ENCODE results near the gene UNC119. TPM values are rescaled to one million over a fixed set of nuclear protein-coding genes. Genes with fewer than 3 reads are reported as not detected.

Gene UNC119
- total RNA-seq, 2 experiments from 2014 or later, result 14.2 to 14.9 TPM

GRCh38 chr17:28528327-28529012 is 24.0 kb downstream of the UNC119 start:
- Histone ChIP-seq H3K4me2 (ENCODE audit: low read length) (no peak overlapping the region), H3K4me1 (ENCODE audit: insufficient read depth, low read length, poor library complexity, severe bottlenecking) (no peaks in the 10 kb centered on the region), H4K20me1 (ENCODE audit: insufficient read depth, low read length) (no peaks in the 10 kb centered on the region), H2AFZ (ENCODE audit: low read length) (no peak overlapping the region), H3K9me2 (ENCODE audit: insufficient read depth, low read length) (no peaks in the 10 kb centered on the region), H3K79me2 (ENCODE audit: insufficient read depth, low read depth, low read length) (no peaks in the 10 kb centered on the region), H3K9me3 (ENCODE audit: low read length) (no peaks in the 10 kb centered on the region), H3K36me3 (ENCODE audit: insufficient read depth, low read length) (no peaks in the 10 kb centered on the region), H3K4me3 (ENCODE audit: low read depth, low read length, poor library complexity, severe bottlenecking) (no peak overlapping the region), H3K27ac (ENCODE audit: low read depth, low read length, poor library complexity, severe bottlenecking) (no peak overlapping the region)
- POLR2A ChIA-PET, result no interaction called here
- CTCF ChIA-PET (ENCODE audit: unreplicated experiment), result no interaction called here
- no TSS peak for BruUV-seq (replicated peaks)
- intact Hi-C loops (cut with micrococcal nuclease; ENCODE audit: unreplicated experiment), result no loop called here
- no peak for DNase-seq (ENCODE audit: low spot score)
- TF ChIP-seq EZH2phosphoT487 (IDR thresholded peaks at IDR 0.05; ENCODE audit: borderline replicate concordance, low read depth, low read length), result no peak
- no peak for TF ChIP-seq CTCF (conservative IDR thresholded peaks at IDR 0.05; ENCODE audit: low read length)

GRCh38 chr17:28527859-28528258 is 24.6 kb downstream of the UNC119 start:
- POLR2A ChIA-PET, result no interaction called here
- TF ChIP-seq EZH2phosphoT487 (IDR thresholded peaks at IDR 0.05; ENCODE audit: borderline replicate concordance, low read depth, low read length) (no peak), CTCF (conservative IDR thresholded peaks at IDR 0.05; ENCODE audit: low read length) (no peak)
- Histone ChIP-seq H4K20me1 (ENCODE audit: insufficient read depth, low read length) (no peaks in the 10 kb centered on the region), H3K4me2 (ENCODE audit: low read length) (no peak overlapping the region), H3K9me3 (ENCODE audit: low read length) (no peaks in the 10 kb centered on the region), H3K36me3 (ENCODE audit: insufficient read depth, low read length) (no peaks in the 10 kb centered on the region), H3K4me1 (ENCODE audit: insufficient read depth, low read length, poor library complexity, severe bottlenecking) (no peaks in the 10 kb centered on the region), H3K9me2 (ENCODE audit: insufficient read depth, low read length) (no peaks in the 10 kb centered on the region), H3K27ac (ENCODE audit: low read depth, low read length, poor library complexity, severe bottlenecking) (no peak overlapping the region), H3K79me2 (ENCODE audit: insufficient read depth, low read depth, low read length) (no peaks in the 10 kb centered on the region), H3K4me3 (ENCODE audit: low read depth, low read length, poor library complexity, severe bottlenecking) (no peak overlapping the region), H2AFZ (ENCODE audit: low read length) (no peak overlapping the region)
- intact Hi-C loops (cut with micrococcal nuclease; ENCODE audit: unreplicated experiment), result no loop called here
- DNase-seq (ENCODE audit: low spot score), result no peak
- CTCF ChIA-PET (ENCODE audit: unreplicated experiment), result no interaction called here
- no TSS peak for BruUV-seq (replicated peaks)

- H3K36me3 ChIP-seq (ENCODE audit: insufficient read depth, low read length), result no peaks in the 10 kb centered on the region
- ChIA-PET CTCF (ENCODE audit: unreplicated experiment) (no interaction called here), POLR2A (no interaction called here)
- H3K4me1 ChIP-seq (ENCODE audit: insufficient read depth, low read length, poor library complexity, severe bottlenecking), result no peaks in the 10 kb centered on the region
- no peaks in the 10 kb centered on the region for H4K20me1 ChIP-seq (ENCODE audit: insufficient read depth, low read length)
- intact Hi-C loops (cut with micrococcal nuclease; ENCODE audit: unreplicated experiment), result no loop called here
- H3K4me2 ChIP-seq (ENCODE audit: low read length), result no peak overlapping the region
- H3K9me3 ChIP-seq (ENCODE audit: low read length), result no peaks in the 10 kb centered on the region
- no peak overlapping the region for H3K4me3 ChIP-seq (ENCODE audit: low read depth, low read length, poor library complexity, severe bottlenecking)
- TF ChIP-seq EZH2phosphoT487 (IDR thresholded peaks at IDR 0.05; ENCODE audit: borderline replicate concordance, low read depth, low read length) (no peak), CTCF (conservative IDR thresholded peaks at IDR 0.05; ENCODE audit: low read length) (no peak)
- no peak for DNase-seq (ENCODE audit: low spot score)
- no peak overlapping the region for H2AFZ ChIP-seq (ENCODE audit: low read length)
- no peaks in the 10 kb centered on the region for H3K79me2 ChIP-seq (ENCODE audit: insufficient read depth, low read depth, low read length)
- BruUV-seq (replicated peaks), result no TSS peak
- no peak overlapping the region for H3K27ac ChIP-seq (ENCODE audit: low read depth, low read length, poor library complexity, severe bottlenecking)
- H3K9me2 ChIP-seq (ENCODE audit: insufficient read depth, low read length), result no peaks in the 10 kb centered on the region
Measured at GRCh38 chr17:28527181-28527681, 25.2 kb downstream of the UNC119 start.

Measured in OCI-LY7 (cell line).